HG03565 (cell line): ENCODE measurements around the gene ZNF552.
"Not testable (repeated sequence)": the region's sequence is repeated elsewhere in the genome, so short reads cannot be mapped to it uniquely, and the experiment has no call there.

Experiments
- ATAC-seq: cut with Tn5 transposase; IDR thresholded peaks from one replicate; pipeline ENCODE4 v1.9.1; 2021; ENCODE audit warnings: mild to moderate bottlenecking, moderate library complexity; ENCODE audit not compliant: unreplicated experiment

Gene ZNF552

GRCh38 chr19:57814505-57815246, at the start of gene ZNF552:
Gene ZNF552 (minus strand): TSS chr19:57814913. CDS start chr19:57814743, 170 bp downstream.
- peak; percentile 52 for ATAC-seq

- ATAC-seq = not testable (repeated sequence)
Measured at GRCh38 chr19:57862351-57862750, 47.6 kb upstream of the ZNF552 start.

GRCh38 chr19:57854117-57854516, 39.4 kb upstream of the ZNF552 start:
- not testable (repeated sequence) for ATAC-seq

- not testable (repeated sequence) for ATAC-seq
Measured at GRCh38 chr19:57851812-57852603, 37.3 kb upstream of the ZNF552 start.

GRCh38 chr19:57850553-57851017, 35.9 kb upstream of the ZNF552 start:
- ATAC-seq = no peak

- ATAC-seq = peak; percentile 97
Measured at GRCh38 chr19:57849666-57850473, 35.2 kb upstream of the ZNF552 start, which contains the start of gene ZNF587. Gene ZNF587 (plus strand): TSS chr19:57849859. CDS start chr19:57850039, 180 bp downstream.

- not testable (repeated sequence) for ATAC-seq
Measured at GRCh38 chr19:57849162-57849665, 34.5 kb upstream of the ZNF552 start.

GRCh38 chr19:57847164-57847563, 32.5 kb upstream of the ZNF552 start:
- ATAC-seq = not testable (repeated sequence)

- ATAC-seq = no peak
Measured at GRCh38 chr19:57841122-57841763, 26.5 kb upstream of the ZNF552 start.

- not testable (repeated sequence) for ATAC-seq
Measured at GRCh38 chr19:57838622-57839191, 24.0 kb upstream of the ZNF552 start.

GRCh38 chr19:57836991-57837390, 22.3 kb upstream of the ZNF552 start:
- ATAC-seq = not testable (repeated sequence)

GRCh38 chr19:57830071-57830602, 15.4 kb upstream of the ZNF552 start, which contains the start of gene ZNF587B:
Gene ZNF587B (plus strand): TSS chr19:57830299. CDS start chr19:57830529, 230 bp downstream.
- ATAC-seq = no peak

- no peak for ATAC-seq
Measured at GRCh38 chr19:57829316-57829715, 14.6 kb upstream of the ZNF552 start.

- no peak for ATAC-seq
Measured at GRCh38 chr19:57825511-57825910, 10.8 kb upstream of the ZNF552 start.

- not testable (repeated sequence) for ATAC-seq
Measured at GRCh38 chr19:57823608-57824007, 8.9 kb upstream of the ZNF552 start.

- ATAC-seq = not testable (repeated sequence)
Measured at GRCh38 chr19:57823155-57823554, 8.4 kb upstream of the ZNF552 start.

- not testable (repeated sequence) for ATAC-seq
Measured at GRCh38 chr19:57821501-57821900, 6.8 kb upstream of the ZNF552 start.

GRCh38 chr19:57821095-57821494, 6.4 kb upstream of the ZNF552 start:
- ATAC-seq = not testable (repeated sequence)

GRCh38 chr19:57820599-57820998, 5.9 kb upstream of the ZNF552 start:
- no peak for ATAC-seq
